HG03565 (cell line): ENCODE data around the gene STARD13.
"Not testable (repeated sequence)": the region's sequence is repeated elsewhere in the genome, so short reads cannot be mapped to it uniquely, and the experiment has no call there.

ENCODE experiments used
- ATAC-seq: cut with Tn5 transposase; IDR thresholded peaks from one replicate; pipeline ENCODE4 v1.9.1; 2021; ENCODE audit warnings: mild to moderate bottlenecking, moderate library complexity; ENCODE audit not compliant: unreplicated experiment

The STARD13 gene

DNA sequence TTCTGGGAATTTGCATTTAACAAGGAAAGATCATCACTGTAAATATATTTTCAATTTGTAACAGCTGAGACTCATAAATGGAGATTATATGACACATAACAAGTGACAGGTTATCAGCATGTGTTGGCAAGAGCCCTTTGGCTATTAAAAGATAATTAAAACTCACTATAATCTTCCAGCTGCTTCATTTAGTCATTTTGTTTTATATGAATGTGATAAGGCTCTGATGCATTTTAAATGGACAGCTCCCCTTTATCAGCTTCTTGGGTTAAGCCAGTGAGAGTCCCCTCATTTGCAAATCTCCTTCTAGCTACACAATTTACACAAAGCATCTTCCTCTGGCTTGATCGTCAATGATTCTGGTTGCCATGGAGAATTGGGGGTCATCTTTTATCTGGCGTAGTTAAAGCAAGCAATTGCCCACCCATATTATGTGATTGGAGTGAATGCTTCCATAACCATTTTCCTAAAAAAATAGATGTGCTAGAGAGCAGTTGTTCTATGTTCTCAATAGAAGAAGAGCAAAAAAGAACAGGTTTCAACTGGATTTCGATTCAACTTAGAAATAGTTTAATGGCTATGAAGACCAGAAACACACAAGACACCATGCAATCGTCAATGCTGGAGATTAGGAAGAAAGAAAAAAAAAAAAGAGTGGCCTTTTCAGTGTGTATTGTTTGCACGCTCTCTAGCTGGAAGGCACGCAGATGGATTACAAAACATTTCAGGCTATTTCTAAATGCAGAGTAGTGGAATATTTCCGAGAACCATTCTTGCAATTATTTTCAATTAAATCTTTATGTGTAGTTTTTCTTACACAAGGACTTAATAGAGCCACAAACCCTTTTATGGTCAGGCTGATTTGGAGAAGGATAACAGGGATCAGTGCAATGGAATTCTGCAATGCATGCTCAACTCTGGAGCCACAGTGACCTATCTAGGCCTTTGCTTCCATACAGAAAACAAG is 27.4 kb downstream of the STARD13 start:
- no peak for ATAC-seq

DNA sequence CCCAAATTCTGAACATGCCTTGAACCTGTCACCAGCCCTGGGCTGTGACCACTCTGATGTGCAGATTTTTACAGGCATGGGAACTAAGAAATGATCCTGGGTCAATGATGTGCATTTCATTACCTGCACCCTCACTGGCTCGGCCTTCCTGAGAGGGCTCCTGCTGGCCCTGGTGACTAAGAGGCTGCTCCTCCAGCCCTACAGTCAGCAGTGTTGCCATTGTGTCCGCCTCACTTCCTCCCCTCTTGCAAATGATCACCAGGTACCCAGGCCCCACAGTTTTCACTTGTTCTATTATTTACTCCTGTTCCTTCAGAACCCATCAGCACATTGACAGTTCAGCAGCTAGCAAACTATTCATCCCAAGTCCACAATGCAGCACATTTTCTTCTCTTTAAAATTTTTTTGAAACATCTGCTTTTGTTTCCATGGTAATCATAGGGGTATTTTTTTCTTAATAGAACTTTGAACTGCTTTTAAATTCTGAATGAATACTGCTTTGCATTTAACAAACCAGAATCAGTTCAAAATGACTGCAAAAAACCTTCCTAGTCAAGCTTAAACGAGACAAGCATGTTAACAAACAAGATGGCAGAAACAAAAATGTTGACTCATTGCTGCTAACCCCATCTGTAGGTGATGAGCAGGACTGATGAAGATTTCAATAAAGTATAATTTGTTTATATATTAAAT is 29.3 kb downstream of the STARD13 start:
- no peak for ATAC-seq

DNA sequence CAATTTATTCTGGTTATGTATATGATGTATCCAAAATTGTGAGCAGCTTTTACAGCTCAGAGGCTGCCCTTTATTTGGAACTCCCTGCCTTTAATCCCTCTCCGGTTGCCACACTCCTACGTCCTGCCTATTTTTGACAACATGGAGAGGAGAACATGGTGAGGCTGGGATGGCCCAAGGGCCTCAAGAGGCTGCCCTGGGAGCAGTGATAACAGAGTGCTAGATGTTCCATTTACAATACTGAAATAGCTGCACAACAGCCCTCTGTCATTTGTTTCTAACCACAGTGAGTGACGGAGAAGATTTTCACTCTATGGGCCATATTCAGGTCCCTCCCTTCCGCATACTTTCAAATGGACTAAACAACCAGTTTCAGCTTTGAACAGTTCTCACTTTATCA is 33.4 kb downstream of the STARD13 start:
- ATAC-seq = no peak

DNA sequence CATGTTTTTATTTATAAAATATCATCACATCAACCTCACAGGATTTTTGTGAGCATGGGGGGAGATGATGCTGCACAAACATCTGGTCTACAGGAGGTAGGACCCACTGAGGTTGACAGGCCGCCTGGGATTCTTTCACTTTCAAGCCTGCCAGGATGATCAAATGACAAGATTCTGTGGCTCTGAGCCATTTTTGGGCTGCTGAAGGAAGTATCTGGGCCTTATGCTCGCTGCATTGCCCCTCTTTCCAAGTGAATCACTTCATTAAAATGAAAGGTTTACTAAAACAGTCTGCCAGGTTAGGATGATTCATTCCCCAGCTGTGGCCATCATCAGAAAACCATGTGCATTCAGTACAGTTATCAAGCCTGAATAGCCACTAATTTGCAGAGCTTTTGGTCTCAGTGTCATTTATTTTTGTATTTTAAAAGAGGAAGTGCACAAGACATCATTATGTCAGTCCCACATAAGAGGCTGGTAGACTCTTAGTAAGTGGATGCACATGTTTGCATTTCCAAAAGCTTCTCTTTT is 34.4 kb downstream of the STARD13 start:
- peak; percentile 69 for ATAC-seq

DNA sequence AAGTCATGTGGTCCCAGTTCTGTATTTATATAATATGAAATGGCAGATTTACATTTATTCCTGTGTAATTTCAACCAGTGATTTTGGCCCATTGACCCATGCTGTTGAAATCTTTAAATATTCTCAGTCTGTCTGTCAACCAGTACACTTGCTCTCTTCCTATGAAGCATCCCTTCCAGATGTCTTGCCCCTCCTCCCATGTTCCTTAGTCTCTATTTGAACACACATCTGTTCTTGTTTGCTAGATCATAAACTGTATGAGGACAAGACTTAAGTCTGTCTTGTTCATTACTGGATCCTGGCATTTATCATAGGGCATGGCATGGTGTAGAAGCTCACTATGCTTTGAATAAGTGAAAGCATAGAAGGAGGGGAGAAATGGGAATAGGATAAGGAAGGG is 34.9 kb downstream of the STARD13 start:
- no peak for ATAC-seq

DNA sequence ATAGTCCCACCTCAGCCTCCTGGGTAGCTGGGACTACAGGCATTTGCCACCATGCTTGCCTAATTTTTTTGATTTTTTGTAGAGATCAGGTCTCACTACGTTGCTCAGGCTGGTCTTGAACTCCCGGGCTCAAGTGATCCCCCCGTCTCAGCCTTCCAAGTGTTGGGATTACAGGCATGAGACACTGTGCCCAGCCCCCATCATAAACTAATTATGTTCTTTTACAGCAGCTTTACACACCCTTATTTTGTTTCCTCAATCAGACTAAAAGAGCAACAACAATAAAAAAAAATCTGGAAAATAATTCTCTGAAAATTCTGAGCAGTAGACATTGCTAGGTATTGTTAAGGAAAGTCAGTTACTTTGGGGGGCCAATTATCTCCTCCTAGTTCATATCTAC is 35.7 kb downstream of the STARD13 start:
- no peak for ATAC-seq

DNA sequence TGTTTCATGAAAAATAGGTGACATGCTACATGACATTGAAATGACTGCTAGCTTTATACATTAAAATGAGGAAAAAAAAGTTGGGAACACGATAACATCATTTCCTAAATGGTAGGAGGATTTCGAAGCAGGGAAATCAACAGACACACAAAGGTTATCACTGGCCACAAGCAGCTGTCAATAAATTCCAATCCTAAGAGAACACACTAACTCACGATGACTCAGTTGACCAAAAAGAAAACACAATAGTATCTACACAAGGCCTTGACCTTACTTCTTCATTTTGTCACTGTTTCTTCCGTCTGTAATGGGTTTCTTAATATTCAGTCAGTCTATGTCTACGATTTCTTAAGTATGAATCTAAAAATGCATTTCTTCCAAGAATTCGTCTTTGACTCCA is 36.5 kb downstream of the STARD13 start:
- ATAC-seq = no peak

DNA sequence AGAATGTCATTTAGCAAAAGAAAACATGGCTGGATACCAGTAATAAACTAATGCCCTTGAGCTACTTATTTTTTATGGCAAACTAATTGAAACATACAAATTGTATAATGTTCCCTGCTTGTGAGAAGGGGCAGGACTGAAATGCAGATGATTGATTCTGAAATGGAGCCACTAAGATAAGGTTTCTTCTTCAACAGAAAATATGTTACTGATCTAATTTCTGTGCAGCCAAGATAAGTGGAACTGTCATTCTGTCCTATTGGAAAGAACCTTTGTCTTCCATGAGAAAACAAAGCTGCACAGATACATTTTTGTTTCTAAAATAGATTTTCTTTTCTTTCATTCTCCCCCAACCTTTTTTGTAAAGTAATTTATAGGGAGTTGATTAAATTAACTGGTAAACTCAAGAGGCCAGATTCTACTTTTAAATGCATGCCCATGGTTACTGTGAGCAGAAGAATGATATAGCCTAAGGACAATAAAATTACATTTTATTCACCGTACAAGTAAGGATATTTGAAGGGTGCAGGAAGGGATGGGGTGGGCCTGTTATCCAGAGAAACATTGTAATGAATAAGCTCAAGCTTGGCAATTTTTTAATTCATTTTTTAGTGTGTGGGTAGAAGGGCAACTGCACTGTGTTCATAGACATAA is 39.9 kb downstream of the STARD13 start:
- ATAC-seq = no peak

DNA sequence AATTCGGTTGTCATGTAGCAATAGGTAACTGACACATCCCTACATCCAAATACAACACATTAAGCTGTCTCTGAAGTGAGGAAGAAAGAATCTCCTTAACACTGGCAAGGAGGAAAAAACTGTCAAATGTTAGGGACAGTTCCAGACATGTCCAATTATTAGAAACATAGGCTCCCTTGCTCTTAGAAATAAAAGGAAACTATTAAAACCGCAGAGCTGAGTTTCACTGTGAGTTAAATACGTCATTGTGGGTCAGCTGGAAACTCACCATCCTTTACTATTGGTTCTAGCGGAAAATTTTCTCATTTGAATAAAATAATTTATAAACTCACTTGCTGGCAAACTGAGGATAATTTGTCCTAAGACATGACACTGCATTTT is 40.7 kb downstream of the STARD13 start:
- ATAC-seq = no peak

DNA sequence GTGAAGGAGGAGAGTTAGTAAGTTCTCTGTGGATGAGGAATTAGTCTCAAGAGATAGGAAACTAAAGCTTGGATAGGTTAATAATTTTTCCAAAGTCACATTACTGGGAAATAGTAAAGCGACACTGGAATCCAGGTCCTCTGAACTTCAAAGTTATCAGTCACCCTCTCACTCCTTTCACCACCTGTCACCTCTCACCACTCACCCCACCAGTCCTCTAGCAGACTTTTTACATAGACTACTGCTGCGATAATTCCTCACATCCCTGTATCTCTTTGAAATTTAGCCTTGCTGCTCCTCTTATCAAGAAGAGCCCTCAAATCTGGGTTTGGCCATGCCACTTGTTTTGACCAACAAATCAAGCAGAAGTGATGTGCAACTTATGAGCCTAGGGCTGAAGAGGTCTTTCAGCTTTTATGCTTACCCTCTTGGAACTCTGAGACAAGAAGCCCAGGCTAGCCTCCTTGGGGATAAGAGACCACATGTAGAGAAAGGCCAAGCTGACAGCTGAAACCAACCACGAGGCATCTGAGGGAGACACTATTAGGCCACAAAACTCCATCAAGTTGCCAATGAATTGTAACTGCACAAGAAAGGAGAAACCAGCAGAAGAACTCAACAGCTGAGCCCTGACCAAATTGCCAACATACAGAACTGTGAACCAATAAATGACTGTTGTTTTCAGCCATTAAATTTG is 41.2 kb downstream of the STARD13 start:
- ATAC-seq = no peak

DNA sequence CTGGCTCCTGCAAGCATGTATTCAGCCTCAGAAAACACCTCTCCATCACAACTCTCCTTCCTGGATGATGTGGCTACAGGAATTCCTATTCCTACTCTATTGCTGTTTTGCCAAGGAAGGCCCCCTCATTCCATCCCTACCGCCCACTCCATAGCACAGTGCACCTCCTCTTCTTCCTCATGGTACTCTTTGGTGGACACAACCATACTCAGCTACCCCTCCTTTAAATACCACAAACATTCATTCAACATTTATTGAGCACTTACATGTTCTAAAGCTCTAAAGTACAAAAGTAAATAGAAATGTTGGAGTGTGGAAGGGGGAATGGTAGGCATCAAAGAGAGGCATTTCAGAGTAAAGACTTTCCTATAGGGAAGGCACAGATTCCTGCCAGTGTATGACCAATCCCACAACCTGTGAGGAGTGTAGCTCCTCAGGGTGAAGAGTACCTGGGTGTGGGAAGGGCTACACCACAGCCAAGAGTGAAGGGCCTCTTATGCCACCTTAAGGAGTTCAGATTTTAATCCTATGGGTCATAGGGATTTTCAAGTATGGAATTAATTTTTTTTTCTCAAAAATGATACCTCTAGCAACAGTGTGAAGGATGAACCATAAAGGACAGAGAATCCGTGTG is 42.5 kb downstream of the STARD13 start:
- no peak for ATAC-seq

DNA sequence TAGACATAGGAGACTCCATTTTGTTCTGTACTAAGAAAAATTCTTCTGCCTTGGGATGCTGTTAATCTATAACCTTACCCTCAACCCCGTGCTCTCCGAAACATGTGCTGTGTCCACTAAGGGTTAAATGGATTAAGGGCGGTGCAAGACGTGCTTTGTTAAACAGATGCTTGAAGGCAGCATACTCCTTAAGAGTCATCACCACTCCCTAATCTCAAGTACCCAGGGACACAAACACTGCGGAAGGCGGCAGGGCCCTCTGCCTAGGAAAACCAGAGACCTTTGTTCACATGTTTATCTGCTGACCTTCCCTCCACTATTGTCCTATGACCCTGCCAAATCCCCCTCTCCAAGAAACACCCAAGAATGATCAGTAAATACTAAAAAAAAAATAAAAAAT is 43.2 kb downstream of the STARD13 start:
- ATAC-seq = not testable (repeated sequence)

DNA sequence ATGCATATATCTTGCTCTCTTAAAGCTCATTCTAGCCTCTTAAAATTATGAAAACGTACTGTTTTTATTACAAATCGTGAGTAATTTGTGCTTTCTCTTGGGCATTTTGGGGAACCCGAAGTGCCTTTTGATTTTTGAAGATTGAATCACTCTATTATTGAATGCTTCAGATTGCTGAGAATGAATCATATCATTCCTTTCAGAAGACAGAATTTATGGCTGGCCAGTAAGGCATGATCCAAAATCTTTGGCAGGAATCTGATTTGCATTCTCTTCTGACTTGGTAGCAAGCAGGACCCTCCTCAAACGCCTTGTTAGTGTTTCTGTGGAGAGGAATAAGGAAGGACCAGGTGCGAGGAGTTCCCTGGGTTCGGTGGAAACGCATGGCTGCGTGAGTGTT is 49.5 kb downstream of the STARD13 start:
- ATAC-seq = no peak

DNA sequence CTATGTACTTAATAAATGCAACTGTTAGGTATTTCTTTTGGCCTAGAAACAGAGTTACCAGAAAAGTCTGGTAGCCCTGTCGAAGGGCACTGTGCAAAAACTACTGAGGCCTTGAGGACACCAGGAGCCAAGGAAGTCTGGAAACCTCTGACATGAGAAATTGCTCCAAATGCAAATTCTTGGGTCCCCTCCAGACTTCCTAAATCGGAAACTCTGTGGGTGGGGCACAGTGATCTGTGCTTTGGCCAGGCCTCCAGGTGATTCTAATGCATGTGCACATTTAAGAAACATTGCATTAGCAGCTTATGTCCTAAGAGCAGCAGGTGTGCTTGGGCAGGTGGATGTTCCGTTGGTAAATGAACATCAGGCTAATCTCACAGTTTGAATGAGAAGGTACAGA is 50.0 kb downstream of the STARD13 start:
- no peak for ATAC-seq

DNA sequence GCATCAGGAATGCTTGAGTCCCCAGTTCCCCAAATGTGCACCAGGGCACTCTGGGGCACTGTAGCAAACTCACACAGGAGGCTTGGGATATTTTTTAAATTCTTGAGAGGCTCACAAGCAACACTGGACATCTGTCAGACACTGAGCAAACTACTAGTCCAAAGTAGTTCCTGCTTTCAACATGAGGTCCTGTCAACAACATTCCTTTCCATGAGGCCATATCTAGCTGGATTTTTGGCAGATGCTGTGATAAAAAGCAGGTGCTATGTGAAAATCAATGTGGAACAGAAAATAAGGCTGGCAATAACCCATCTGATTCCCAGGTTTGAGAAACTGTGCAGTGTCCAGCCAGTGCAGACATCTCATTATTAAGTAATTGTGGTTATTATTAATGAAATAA is 50.5 kb downstream of the STARD13 start:
- ATAC-seq = no peak

DNA sequence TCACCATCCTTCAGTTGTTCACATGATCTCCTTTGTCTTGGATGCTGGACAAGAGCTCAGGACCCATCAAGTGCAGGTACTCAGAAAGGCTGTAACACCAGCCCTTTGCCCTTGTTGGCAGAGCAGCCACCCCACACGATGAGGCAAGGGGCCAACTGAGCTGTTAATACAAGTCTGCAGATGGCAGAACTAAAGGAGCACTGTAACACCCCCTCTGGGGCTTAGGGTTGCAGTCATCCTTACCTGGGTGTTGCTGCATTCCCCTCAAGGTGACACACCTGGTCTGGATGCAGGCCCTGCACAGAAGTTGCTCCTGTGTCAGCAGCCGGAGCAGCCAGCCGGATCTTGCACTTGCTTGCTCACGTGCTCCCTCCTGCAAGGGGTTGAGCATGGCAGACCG is 52.0 kb downstream of the STARD13 start:
- no peak for ATAC-seq

DNA sequence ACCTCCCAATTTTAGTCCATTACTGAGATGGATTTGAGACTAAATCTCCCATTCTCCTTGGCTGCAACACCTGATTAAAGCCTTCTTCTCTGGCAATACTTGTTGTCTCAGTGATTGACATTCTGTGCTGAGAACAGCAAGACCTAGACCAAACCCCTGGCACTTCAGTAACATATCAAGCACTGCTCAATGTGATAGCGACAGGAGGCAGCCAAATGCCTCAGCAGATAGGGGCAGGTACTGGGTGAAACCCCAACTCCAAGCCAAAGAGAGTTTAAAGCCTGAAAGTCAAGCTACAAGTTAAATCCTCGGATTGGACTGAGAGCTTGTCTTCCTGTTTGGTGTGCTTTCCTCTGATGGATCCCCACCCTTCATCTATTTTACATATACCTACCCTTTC is 52.7 kb downstream of the STARD13 start:
- ATAC-seq = no peak

DNA sequence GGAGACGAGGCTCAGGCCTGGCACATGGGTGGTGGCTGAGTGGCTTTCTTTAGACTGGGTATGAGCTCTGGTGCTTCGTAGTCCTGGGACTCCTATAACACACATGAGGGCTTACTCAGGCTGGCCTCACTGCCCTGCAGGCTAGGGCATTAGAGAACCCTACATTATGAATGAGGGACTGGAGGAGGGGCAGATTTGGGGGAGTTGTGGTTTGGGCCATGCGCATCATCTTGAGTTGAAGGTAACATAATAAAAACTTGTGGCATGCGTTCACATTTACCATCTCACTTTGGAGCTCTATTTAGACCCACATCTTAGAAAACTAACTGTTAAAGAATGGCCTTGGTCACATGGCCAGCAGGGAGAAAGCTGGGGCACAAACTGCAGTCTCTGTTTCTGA is 54.2 kb downstream of the STARD13 start:
- no peak for ATAC-seq

DNA sequence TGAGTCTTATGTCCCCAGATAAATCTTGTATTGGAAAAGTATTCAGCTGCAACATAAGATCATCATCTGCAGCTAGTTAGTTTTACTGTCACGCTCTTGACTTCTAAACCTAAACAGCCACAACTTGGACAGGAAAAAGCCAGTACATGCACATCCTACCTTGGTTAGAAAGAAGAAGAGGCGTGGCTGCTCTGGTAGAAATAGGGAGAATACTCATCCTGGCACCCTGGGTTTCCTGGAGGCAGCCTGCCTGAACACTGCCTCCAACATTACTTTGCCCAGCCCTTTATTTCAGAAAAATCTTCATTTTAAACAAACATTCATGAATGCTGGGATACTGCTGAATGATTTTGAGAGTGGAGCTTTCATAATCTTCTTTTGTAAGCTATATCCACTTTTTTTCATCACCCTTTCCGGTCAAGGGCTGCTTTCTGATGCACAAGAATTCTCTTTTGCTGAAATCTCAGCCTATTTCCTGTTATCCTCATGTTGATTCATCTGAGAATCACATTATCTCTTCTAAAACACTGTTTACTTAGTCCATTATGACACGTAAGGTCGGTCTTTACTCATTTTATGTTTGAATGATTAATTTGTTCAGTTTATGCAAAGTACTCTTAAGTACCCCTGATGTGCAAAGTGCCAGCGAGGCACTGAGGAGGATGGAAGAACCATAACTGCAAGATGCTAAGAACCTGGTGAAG is 55.2 kb downstream of the STARD13 start:
- ATAC-seq = no peak
